NCI-H748 (cell line): ENCODE measurements around the gene SYT2.

Source experiments
- DNase-seq: peaks from one replicate; lab custom pipeline; 2025; ENCODE audit not compliant: unreplicated experiment; lab: John Stamatoyannopoulos, UW

SYT2 gene

DNA sequence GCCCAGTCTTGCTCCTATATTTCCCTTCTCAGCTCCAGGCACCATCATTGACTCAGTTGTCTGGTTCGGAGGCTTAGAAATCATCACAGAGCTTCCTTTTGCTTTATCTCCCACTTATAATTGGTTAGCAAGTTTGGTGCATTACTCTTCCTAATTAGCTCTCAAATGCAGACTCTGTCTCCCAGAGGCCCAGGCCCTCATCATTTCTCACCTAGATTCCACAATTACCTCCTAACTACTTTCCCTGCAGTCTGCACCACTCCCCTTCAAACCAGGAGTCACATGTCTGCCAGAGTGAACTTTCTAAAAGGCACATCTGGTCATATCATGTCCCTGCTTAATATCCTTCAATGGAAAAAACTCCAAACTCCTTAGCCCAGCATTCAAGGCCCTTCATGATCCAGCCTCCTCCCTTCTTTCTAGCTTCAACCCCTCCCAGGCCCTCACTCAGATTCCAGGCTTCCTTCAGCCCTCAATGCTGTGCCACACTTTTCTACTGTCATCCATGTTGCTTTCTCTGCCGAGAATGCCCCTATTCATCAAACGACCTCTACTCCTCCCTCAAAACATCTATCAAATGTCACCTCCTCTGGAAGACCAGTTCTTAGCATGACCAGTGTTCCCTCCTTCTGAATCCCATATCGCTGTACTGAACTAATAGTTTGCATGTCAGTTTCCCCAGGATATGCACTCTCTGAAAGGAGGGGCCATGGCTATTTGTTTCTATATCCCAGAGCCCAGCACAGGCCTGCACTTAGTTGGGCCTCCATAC lies 30.7 kb downstream of the SYT2 start:
- DNase-seq, result no peak

DNA sequence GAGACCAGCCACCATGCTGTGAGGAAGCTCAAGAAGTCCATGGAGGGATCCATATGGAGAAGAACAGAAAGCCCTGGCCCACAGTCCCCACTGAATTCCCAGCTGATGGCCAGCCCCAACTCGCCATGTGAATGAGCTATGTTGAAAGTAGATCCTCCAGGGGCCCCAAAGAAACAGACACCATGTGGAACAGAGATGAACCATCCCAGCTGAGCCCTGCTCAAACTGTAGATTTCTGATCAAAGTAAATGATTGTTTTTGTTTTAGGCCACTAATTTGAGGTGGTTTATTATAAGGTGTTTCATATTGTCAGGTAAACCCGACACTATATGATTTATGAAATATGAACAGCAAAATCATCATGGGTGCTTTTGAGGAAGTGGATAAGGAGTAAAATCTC lies 32.8 kb downstream of the SYT2 start:
- DNase-seq, result no peak

DNA sequence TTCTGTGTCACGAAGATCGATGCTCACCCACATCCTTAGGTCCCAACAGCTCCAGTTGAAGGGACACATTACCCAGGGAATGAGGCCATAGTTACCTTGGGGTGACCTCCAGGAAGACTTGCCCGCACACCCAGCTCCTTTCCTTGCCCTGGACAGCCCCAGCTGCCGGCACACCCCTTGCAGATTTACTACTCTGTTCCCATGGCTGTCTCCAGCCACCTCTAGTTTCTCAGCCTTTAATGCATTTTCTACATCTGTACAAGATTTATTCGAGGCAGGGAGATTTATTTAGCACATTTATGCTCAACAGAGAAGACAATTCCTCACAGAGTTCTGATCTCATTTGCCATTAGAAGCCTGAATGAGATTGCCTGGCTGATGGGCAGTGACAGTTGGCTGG lies 36.7 kb downstream of the SYT2 start:
- no peak for DNase-seq

DNA sequence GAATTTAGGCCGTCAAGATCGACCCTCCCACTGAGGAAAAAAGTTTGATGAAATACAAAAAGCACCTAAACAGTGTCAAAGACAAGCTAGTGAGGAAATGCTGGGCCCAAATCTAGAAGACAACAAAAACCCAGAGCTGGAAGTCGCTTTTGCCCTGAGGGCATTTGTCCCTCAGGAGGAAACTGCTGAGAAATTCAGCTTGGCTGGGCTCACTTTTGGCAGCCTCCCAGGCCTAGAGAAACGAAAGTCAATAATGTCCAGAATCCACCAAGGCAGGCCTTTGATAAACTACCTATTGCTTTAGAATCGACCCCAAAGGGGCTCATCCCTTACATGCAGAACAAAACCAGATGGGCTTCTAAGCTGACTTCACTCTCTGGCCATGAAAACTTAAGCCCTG lies 38.9 kb downstream of the SYT2 start:
- DNase-seq, result no peak

DNA sequence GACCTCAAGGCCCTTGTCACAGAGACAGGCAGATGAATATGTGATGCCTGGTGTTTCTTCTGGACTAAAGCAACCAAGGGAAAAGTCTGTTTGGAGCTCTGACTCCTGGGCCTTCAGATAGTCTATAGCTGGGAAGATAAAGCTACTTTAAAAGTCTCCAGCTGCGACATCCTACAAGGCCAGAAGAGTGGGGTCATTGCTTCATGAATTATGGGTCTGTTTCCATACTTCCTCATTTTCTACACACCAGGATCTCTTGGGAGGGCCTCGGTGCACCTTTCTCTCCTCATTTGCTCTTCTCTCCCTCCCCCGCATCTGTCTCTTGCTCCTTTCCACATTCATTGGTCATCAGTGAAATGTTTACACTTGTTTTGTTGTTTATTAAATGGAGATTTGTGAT lies 44.8 kb downstream of the SYT2 start:
- DNase-seq, result no peak

DNA sequence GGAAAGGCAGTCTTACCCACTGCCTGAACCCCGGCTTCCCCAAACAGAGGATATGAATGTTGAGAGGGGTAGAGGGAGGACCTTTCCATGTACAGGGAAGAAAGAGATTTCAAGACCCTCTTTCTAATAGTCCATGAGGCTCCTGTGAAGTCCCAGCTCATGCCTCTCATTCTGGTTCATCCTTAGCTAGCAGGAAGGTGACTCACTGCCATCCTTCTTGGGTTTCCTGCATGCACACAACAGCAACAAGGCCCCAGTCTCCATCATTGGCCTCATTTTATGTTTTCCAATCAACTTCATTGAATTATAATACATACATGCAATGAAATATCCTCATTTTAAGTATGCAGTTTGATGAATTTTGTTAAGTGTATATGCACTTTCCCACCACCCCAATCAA lies 46.2 kb downstream of the SYT2 start:
- DNase-seq, result no peak

DNA sequence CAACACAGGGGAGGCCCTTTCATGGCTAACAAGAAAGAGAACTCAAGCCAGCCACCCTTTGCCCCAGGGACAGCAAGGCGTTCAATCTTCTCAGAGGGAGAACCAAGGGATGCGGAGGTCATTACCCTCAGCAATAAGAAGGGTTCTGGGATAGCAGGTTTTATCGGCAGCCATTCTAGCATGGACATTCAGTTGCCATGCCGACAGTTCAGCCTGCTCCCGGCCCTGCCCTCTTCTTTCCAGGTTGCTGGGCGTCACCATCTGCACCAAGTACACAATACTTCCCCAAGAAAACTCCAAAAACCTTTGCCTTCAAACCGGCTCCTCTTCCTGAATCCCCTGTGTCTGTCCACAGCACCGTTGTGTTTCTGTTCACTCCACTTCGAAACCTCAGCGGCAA lies 47.1 kb downstream of the SYT2 start:
- peak; percentile 10 for DNase-seq

DNA sequence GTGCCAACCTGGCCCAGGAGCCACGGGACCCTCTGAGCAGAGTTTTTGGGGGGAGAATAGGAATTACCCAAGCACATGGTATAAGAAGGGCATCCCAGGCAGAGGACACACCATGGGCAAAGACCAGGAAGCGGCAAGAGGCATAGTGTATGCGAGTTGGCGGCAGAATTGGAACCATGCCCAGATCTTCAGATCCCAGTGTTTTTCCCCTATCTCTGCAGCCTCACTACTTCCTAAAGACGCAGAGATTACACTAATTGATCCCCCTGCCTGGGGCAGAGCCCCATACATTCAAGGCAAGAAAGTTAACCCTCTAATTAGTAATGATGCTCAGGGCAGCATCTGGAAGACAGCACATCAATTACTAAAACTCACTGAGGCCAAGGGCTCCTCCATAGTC lies 48.2 kb downstream of the SYT2 start:
- peak; percentile 31 for DNase-seq

DNA sequence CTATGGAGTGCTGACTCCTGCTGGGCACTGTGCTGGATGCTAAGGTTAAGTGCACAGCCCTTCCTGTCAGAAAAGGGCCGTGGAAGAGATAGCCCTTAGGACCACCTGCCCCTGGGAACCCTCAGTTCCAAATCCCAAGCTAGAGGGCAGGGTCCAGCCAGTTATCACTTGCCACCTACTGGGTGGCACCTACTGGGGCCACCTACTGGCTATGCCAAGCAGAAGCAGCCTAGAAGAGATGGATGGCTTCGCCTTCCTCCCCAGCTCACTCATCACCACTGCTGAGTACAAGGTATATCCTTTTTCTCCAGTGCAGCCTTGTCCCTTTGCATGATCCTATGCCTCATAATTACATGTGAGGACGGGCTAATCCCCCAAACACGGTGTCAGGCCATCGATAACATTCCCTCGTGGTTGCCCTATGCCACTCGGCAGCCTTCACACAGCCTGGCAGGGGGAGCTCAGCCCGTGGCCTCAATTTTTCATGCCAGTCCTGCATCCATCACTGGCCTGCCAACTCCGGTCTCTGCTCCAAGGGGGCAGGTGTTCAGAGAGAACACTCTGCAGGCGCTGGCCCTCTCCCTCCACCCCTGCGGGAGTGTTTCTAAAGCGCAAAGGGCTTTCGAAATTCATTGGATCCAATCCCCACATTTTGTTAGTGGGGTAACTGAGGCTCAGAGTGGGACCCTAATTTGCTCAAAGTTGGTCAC lies 49.0 kb downstream of the SYT2 start:
- DNase-seq, result no peak

DNA sequence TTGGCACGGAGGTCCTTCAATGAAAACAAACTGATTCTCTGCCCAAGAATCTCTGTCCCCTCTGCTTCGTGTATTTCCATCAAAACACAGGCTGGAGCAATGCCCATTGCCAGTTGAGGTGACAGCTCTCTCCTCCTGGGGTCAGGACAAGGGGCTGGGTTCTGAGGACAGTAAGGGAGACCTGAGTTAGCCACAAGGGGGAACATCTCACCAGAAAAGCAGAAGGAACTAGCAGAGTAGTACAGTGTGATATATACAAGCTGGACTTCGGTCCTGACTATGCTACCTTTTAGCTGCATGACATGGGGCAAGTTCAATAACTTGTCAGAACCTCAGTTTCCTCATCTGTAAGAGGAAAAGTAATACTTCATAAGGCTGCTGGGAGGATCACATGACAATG lies 50.3 kb downstream of the SYT2 start:
- no peak for DNase-seq

DNA sequence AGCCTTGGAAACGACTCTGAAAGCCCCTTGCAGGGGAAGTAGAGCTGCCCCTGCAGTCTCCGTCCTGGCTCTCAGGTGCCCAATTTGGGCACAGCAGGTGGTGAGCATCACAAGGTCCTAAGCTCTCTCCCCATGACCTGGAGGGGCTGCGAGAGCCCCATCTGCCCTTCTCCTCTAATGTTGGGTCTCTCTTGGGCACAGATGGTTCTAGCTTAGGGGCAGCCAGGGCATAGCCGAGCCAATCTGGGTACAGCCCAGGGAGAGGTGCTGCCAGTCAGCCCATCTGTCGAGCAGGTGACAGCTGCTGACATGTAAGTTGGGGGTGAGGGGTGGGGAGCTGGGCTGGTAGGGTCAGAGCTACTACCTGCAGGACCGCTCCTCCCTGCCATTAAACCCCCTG lies 50.7 kb downstream of the SYT2 start:
- no peak for DNase-seq

DNA sequence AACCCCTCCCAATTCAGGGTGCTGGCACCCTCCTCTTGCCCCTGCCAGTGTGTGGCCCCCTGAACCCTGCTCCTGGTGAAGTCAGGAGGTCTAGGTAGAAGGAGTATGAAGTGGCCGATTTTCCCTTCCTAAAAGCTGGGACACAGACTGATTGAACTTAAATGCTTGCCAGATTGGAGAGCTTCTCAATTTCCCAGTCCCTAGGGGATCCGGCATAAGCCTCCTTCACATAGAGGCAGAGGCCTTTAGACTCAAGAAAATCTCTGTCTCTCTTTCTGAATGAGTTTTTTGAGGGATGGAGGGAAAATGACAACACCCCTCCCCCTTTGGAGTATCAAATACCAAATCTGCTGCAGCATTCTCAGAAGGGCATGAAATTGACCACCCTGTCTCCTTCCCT lies 51.5 kb downstream of the SYT2 start:
- DNase-seq, result no peak

DNA sequence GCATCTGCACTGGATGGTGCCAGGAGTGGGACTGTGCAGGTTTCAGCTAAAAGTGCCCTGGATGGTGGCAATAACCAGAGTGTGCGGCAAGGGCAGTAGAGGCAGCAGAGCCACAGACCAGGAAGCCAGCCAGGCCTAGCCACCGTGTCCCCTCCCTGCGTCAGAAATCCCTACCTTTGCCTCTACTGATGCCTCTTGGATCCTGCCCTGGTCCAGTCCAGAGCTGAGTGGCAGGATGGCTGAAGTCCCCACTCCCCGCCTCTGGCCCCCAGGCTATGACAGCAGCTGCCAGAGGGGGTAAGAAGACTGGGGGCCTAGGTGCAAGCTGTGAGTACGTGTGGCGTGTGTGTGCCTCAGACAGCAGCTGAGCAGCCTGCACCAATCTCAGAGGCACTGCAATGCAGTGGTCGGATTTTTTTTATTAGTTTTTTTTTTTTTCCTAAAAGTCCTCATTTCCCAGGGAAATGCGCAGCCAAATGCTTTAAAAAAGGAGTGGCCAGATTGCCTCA lies 51.9 kb downstream of the SYT2 start:
- no peak for DNase-seq

DNA sequence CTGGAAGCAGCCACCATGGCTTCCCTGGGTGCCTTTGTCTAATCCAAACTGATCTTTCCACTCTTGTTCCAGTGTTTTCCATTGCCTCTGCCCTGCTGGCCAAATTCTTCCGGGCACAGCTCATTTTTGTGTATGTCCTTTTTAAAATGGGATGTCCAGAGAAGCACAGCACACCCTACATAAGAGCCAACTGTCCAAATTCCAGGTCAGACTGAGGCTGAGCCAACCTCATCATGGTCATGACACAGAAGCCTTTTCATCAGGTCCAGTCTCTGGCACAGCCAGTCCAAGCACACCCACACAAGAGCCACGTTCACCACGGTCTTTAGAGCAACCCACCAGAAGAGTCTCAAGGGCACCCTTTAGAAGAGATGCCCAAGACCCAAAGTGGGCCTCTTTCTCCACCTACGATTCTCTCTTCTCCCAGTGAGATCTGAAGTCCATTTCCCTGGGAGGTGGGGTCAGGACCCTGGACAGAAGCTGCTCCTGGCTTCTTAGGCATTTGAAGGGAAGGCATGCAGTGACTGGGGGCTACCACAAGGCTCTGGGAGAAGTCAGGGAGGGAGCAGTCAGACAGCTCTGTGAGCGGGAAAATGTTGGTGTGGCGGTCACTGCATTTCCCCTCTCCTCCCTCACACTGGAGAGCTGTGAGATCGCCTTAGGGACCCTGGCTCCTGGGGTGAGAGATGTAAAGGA lies 53.2 kb downstream of the SYT2 start:
- DNase-seq, result no peak

DNA sequence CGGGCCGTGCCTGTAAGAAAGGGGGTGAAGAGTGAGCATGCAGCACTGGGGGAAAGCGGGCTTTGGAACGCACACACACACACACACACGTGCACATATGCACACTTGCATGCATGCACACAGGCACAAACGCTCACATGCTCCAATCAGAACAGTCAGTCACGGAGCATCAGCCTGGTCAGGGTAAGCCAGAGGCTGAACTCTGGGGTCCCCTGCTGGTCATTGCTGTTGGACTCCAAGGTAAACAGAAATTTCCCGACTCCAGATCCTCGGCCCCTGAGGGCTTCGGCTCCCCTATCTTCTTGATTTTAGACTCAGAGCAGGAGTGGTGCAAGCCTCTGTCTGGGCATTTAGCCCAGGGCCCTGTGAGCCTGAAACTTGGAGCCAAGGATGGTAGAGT lies 54.2 kb downstream of the SYT2 start:
- no peak for DNase-seq

DNA sequence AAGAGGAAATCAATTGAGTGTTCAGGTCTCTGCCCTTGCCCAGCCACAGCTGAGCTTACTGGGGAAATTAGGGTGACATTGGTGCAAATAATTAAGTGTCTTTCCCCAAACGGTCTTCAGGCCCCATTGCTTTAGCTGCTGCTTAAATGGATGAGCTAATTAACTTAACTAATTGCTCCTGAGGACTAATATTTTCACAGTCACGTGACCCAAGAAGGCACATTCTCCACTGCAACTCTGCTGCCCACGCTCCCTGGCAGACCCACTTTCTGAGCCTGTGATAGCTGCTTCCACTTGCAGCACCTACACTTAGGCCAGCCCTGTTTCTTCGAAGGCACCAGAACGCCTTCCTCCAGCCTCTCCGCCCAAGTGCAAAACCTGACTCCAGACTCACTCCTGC lies 56.2 kb downstream of the SYT2 start:
- no peak for DNase-seq

DNA sequence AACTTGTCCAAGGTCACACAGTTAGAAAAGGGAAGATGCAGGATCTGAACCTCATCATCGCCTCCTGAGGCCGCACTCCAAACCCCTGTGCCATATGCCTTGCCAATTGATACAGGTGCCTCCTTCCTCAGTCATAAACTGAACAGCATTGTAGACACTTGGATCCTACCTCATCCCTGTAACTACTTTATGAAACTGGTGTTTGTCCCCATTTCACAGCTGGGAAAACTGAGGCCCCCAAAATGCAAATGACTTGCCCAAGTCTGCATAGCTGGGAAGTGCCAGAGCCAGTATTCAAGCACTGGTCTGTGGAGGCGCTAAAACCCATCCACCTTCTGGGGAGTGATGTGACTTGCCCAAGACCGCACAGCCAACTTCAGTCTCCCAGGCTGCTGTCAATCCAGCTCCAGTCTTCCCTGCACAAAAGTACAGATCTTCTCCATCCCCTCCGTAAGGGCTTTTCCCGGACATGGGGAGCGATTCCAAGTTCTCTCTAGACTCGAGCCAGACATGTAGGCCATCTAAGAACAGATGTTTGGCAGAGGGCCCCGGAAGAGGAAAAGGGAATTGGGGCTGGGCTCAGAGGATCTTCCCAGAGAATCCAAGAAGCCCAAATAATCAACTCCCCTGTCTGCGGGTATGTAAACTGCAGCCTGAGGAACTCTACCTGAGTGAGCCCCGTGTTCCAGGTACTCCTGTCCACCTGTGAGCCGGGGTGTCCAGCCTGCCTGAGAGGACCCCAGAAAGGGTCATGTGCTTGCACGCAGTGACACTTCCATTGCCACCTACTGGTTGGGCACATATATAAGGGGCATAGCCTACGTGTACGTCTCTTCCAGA lies 60.5 kb downstream of the SYT2 start:
- no peak for DNase-seq

DNA sequence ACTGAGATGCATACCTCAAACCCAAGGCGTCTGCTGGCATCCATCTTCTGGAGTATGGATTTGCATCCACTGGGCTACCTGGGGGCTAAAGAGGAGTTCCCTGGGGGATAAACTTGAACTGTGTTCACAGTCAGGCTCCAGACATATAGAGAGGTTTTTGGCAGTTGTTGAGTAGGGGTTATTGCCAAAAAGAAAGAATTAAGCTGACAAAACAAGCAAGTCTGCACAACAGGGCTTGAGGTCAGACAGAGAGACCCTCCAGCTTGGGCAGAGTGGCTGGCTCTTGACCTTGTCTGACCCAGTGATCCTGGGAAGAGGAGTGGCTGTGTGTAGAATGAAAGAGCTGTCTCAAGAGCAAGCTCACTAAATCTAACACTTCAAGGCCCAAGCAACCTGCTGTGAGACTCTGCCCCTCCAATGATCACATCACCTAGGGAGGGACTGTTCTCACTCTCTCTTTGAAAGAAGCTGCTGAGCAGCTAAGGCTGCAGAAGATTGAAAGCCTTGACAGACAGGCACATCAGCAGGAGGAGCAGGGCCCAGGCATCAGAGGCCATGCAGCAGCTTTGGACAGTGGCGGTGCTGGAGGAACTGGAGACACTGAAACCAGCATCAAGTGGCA lies 61.5 kb downstream of the SYT2 start:
- DNase-seq, result no peak

DNA sequence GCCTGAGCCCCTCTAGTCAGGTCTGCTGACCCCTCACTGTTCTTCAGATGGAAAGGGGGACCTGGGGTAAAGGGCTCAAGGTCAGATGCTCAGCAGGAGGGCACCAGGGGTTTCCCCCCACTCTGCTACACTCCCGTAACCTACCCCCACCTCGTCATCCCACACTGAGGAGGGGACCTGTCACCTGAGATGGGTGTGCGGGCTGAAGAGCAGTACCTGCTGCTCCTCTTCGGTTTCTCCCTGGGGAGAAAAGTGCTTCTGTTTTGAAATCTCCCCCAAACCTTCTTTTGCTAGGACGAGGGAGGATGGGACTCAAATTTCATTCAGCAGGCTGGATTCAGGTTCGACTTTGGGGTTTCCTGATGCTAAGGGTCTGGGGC lies 65.2 kb downstream of the SYT2 start:
- DNase-seq, result no peak

DNA sequence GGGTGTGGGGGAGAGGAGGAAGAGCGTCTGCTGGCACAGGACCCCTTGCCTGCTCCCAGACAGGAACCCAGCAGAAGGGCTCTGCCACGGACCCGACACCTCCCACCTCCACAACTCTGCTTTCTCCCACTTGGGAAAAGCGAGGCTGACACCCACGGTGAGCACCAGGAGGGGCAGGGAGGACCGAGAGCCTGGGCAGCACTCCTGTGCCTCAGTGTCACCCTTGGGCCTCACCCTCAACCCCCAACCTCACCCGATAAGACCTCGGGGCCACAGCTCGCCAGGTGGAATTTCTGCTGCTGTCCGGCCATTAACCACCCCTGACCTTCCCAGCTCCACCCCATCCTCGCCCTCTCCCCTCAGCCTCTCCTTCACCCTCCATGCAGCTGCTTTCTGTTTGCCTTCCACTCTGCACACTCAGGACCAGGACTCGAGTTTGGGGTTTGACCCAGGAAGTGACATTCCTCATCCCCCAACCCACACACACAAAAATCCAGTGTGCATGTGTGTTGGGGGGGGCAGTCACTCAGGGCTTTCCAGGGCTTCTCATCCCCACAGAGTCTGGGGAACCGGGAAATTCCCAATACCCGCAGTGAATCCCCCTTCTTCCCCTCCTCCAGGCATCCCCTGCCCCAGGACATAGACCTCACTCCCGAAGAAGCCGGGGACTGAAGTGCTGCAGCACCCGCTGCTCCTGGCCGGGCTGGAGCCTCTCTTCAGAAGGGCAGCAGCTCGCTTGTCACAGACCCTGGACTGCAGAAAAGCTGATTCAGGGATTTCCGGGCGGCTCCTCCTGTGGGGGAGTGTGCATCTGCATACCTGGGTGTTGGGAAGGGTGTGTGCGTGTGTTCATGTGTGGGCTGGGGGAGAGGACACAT lies 65.8 kb downstream of the SYT2 start:
- DNase-seq, result no peak
